Thoracic aorta (tissue), 2 donors: ENCODE data around the gene SYNPO. TPM values are rescaled to one million over a fixed set of nuclear protein-coding genes. Genes with fewer than 3 reads are reported as not detected.

Source experiments
- ATAC-seq: fragments of 150-250 bp; one replicate; pipeline ENCODE4 v1.8.0; 2017; ENCODE audit warnings: low read depth; ENCODE audit not compliant: insufficient number of reproducible peaks, low FRiP score
- DNase-seq: peaks from one replicate; pipeline ENCODE4 v3.0.0-alpha.2; 2020; ENCODE audit warnings: low spot score
- H3K27ac ChIP-seq, 2 donors: fragments of 200-600 bp; sonication (generic); 1 replicate in 1 of 2; 2 replicates in 1 of 2; pipeline ENCODE4 v1.5.1; 2016; ENCODE audit warnings: mild to moderate bottlenecking in 2 of 2, moderate library complexity in 2 of 2
- H3K27me3 ChIP-seq: fragments of 200-600 bp; sonication (generic); replicated peaks from 2 replicates; pipeline ENCODE4 v1.6.0; 2016; ENCODE audit warnings: mild to moderate bottlenecking; ENCODE audit not compliant: insufficient read depth
- H3K36me3 ChIP-seq: fragments of 200-600 bp; sonication (generic); one replicate; pipeline ENCODE4 v1.5.1; 2016
- H3K4me1 ChIP-seq, 2 donors: fragments of 200-600 bp; sonication (generic); 1 replicate in 1 of 2; 2 replicates in 1 of 2; pipeline versions ENCODE4 v1.5.1 to v1.6.0; 2016; ENCODE audit warnings: low read depth in 2 of 2, mild to moderate bottlenecking in 1 of 2; ENCODE audit not compliant: control insufficient read depth in 1 of 2
- H3K4me3 ChIP-seq: fragments of 200-600 bp; sonication (generic); 2 replicates; pipeline ENCODE4 v1.5.1; 2016; ENCODE audit warnings: mild to moderate bottlenecking
- H3K9me3 ChIP-seq: fragments of 200-600 bp; sonication (generic); 2 replicates; pipeline ENCODE4 v1.5.1; 2016
- total RNA-seq, 2 donors: library from RNA; depleted of rRNA; stranded (reverse); fragments of >200 nt; gene quantifications; one replicate each; pipeline versions ENCODE4 v1.1.0 to v1.2.3, GENCODE V29; 2016
- TF ChIP-seq, protein P1 (sequence below): fragments of 200-600 bp; sonication (generic); IDR thresholded peaks from one replicate; pipeline ENCODE4 v1.5.1; 2019; ENCODE audit warnings: antibody characterized with exemption

SYNPO gene
- total RNA-seq, 2 donors from 2014 or later: 191 to 226 TPM

GRCh38 chr5:150641006-150641570 lies 628 bp downstream of the SYNPO start:
- peak overlapping the region; percentile 94 to 98 for H3K27ac ChIP-seq
- DNase-seq (peak; percentile 55), ATAC-seq (peak; percentile 32)
- TF ChIP-seq, protein P1, sequence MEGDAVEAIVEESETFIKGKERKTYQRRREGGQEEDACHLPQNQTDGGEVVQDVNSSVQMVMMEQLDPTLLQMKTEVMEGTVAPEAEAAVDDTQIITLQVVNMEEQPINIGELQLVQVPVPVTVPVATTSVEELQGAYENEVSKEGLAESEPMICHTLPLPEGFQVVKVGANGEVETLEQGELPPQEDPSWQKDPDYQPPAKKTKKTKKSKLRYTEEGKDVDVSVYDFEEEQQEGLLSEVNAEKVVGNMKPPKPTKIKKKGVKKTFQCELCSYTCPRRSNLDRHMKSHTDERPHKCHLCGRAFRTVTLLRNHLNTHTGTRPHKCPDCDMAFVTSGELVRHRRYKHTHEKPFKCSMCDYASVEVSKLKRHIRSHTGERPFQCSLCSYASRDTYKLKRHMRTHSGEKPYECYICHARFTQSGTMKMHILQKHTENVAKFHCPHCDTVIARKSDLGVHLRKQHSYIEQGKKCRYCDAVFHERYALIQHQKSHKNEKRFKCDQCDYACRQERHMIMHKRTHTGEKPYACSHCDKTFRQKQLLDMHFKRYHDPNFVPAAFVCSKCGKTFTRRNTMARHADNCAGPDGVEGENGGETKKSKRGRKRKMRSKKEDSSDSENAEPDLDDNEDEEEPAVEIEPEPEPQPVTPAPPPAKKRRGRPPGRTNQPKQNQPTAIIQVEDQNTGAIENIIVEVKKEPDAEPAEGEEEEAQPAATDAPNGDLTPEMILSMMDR: no peak
- peaks cover 87 to 98% of the 10 kb centered on the region in 2 donors for H3K4me1 ChIP-seq
- peak overlapping the region; percentile 49 for H3K4me3 ChIP-seq
- no peaks in the 10 kb centered on the region for H3K27me3 ChIP-seq
- H3K36me3 ChIP-seq: no peaks in the 10 kb centered on the region
- H3K9me3 ChIP-seq: no peaks in the 10 kb centered on the region

GRCh38 chr5:150641824-150642566 lies 1.5 kb downstream of the SYNPO start:
- Histone ChIP-seq H3K4me3 (peak overlapping the region; percentile 49), H3K27ac (peak overlapping the region; percentile 94 to 98), H3K4me1 (peaks cover 80 to 98% of the 10 kb centered on the region in 2 donors), H3K9me3 (no peaks in the 10 kb centered on the region), H3K27me3 (no peaks in the 10 kb centered on the region), H3K36me3 (no peaks in the 10 kb centered on the region)
- ATAC-seq (no peak), DNase-seq (no peak)
- TF ChIP-seq, protein P1: no peak

DNA sequence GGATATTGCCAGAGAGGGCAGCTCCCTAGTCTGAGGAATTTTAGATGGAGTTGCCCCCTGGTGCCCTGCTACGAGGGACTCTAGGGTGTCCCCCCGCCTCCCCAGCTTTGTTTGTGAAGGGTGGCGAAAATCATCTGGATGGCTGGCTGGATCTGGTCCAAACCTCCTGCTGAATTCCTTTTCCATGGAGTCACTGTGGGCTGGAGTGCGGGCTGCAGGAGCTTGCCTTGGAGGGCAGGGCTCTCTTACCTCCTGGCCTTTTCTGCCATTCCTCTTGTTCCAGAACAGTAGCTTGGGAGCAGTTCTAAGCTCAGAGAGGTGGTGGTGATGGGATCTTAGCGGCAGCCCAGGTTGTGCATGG lies 2.1 kb downstream of the SYNPO start:
- Histone ChIP-seq H3K27ac (peak overlapping the region; percentile 94 to 98), H3K4me3 (peak overlapping the region; percentile 49), H3K9me3 (no peaks in the 10 kb centered on the region), H3K4me1 (peaks cover 85 to 98% of the 10 kb centered on the region in 2 donors), H3K27me3 (no peaks in the 10 kb centered on the region), H3K36me3 (no peaks in the 10 kb centered on the region)
- DNase-seq: peak; percentile 77
- peak; percentile 40 for ATAC-seq
- TF ChIP-seq, protein P1: no peak

DNA sequence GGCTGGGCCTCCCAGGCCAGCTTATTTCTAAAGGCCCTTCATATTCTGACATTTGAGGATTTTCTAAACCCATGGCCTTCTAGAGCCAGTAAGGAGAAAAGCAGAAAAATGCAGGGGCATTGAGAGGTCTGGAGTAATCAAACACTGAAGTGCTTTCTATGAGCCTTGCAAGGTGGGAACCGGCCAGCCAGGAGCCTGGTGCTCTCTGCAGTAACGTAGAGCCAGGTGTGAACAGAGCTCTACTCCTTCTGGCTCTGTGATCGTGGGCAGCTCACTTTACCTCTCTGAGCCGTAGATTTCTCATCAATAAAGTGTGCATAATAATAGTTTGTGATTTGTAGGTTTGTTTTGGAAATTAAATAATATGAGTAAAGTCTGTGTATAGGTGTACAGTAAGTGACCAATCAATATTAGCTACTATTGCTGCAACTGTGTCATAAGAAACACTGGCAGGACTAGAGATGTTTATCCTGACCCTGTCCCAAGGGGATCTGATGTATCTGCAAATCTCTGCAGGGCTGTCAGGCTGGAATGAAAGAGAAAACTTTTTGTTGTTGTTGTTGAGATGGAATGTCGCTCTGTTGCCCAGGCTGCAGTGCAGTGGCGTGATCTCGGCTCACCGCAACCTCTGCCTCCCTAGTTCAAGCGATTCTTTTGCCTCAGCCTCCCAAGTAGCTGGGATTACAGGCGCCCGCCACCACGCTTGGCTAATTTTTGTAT lies 2.7 kb downstream of the SYNPO start:
- H3K4me1 ChIP-seq: peaks cover 86 to 97% of the 10 kb centered on the region in 2 donors
- TF ChIP-seq, protein P1: no peak
- no peak for DNase-seq

GRCh38 chr5:150644058-150644457 lies 3.6 kb downstream of the SYNPO start:
- Histone ChIP-seq H3K27me3 (no peaks in the 10 kb centered on the region), H3K36me3 (peaks cover 12% of the 10 kb centered on the region), H3K9me3 (no peaks in the 10 kb centered on the region), H3K4me1 (peaks cover 84 to 97% of the 10 kb centered on the region in 2 donors), H3K27ac (peak overlapping the region; percentile 94 to 98), H3K4me3 (no peak overlapping the region)
- TF ChIP-seq, protein P1: no peak
- DNase-seq (no peak), ATAC-seq (no peak)

More for the DNA sequence above, 2.7 kb downstream of the SYNPO start:
- no peak for ATAC-seq
- Histone ChIP-seq H3K27ac (peak overlapping the region; percentile 94 to 98), H3K9me3 (no peaks in the 10 kb centered on the region), H3K27me3 (no peaks in the 10 kb centered on the region), H3K4me3 (peak overlapping the region; percentile 49), H3K36me3 (peaks cover 3% of the 10 kb centered on the region)
